DMS 273 treated with DMSO at 0.1 percent for 48 hours (cell line): Measurements from ENCODE around the gene SBF2.

Source experiments
- DNase-seq: peaks from one replicate; lab custom pipeline; 2025; lab: John Stamatoyannopoulos, UW

The SBF2 gene

GRCh38 chr11:9899676-9900075 lies 394.3 kb downstream of the SBF2 start:
- DNase-seq, result no peak

- DNase-seq, result no peak
These were observed 397.1 kb downstream of the SBF2 start for GRCh38 chr11:9896902-9897301.

GRCh38 chr11:9895006-9895405 lies 399.0 kb downstream of the SBF2 start:
- no peak for DNase-seq

- DNase-seq, result no peak
These were observed 400.5 kb downstream of the SBF2 start for GRCh38 chr11:9893474-9893873.

DNA sequence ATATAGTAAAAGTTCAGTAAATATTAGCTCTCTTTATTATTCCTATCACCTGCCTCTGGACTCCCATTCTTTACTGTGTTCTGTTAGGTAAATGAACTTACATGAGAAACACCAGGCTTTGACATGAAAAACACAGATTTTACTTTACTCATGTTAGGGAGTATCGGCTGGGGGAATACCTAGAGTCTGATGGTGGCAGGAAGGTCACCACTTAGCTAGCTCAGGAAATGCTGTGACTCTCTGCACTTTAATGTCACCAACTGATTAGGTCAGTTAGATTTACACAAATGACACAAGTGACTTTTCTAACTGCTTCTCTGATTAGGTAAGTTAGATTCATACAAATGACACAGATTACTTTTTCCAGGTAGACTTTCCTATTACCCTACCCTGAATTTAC lies 405.1 kb downstream of the SBF2 start:
- no peak for DNase-seq

- no peak for DNase-seq
These were observed 406.5 kb downstream of the SBF2 start for GRCh38 chr11:9887472-9887871.

DNA sequence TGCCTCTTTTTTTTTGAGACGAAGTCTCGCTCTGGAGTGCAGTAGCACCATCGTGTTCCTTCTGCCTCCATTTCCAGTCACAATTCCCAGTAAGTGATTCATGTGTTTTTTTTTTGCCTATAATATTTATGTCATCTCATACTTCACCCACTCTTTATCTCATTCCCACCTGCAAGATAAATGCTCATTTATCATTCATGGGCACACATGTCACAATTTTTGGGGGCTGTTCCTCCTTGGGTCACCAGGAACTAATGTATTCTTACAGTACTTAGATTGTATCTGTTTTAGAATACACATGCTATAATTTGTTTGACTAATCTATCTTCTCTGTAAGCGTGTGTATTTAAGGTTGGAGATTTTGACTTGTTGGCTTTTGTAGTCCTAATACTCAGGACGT lies 407.4 kb downstream of the SBF2 start:
- DNase-seq, result no peak

DNA sequence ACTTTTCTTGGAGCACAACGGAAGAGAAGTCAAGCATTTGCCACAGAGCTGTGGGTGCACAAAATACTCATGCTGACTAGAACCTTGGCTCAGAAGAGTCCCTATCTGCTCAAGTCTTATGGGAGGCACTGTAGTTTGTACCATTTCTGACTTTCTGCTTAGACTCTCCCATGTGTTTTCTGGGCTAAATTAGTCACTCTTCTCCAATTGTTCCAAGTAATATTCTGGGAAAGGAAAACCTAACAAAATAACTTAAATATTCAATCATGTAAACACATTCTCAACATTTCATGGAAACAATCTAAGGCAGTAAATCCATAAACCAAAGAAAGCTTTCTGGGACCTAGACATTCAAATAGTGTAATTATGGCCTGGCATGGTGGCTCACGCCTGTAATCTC lies 409.4 kb downstream of the SBF2 start:
- no peak for DNase-seq

DNA sequence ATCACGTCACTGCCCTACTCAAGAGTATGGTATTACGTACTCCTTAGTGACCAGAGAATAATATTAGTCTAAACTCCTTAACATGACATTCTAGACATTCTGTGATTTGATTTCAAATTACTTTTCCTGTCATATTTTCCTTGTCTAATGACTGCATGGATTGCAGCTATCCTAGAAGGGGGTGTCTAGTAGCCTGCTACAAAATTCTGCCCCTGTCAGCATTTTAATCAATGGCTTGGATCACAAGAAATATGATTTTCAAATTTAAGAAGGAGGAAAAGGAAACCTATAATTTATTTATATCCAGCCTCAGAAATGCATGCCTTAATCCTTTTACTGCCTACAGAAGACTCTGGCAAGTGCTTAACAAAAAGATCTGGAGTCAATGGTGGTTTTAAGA lies 413.4 kb downstream of the SBF2 start:
- DNase-seq, result no peak

GRCh38 chr11:9878936-9879335 lies 415.1 kb downstream of the SBF2 start:
- no peak for DNase-seq

DNA sequence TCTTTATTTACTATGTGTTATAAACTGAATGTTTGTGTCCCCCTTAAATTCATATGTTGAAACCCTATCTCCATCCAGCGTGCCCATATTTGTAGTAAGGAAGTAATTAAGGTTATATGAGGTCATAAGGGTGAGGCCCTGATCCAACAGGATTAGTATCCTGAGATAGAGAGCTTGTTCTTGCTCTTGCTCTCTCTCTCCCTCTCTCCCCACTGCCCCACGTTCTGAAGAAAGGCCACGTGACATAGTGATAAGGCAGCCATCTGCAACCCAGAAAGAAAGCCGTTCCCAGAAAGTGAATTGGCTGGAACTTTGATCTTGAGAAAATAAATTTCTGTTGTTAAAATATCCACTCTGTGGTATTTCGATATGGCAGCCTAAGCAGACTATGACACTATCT lies 417.7 kb downstream of the SBF2 start:
- DNase-seq, result no peak

GRCh38 chr11:9875862-9876261 lies 418.2 kb downstream of the SBF2 start:
- no peak for DNase-seq

- DNase-seq, result no peak
These were observed 418.6 kb downstream of the SBF2 start for GRCh38 chr11:9875399-9875798.

GRCh38 chr11:9874466-9874865 lies 419.6 kb downstream of the SBF2 start:
- DNase-seq, result no peak

- no peak for DNase-seq
These were observed 425.4 kb downstream of the SBF2 start for GRCh38 chr11:9868641-9869040.

GRCh38 chr11:9862981-9863380 lies 431.0 kb downstream of the SBF2 start:
- no peak for DNase-seq

DNA sequence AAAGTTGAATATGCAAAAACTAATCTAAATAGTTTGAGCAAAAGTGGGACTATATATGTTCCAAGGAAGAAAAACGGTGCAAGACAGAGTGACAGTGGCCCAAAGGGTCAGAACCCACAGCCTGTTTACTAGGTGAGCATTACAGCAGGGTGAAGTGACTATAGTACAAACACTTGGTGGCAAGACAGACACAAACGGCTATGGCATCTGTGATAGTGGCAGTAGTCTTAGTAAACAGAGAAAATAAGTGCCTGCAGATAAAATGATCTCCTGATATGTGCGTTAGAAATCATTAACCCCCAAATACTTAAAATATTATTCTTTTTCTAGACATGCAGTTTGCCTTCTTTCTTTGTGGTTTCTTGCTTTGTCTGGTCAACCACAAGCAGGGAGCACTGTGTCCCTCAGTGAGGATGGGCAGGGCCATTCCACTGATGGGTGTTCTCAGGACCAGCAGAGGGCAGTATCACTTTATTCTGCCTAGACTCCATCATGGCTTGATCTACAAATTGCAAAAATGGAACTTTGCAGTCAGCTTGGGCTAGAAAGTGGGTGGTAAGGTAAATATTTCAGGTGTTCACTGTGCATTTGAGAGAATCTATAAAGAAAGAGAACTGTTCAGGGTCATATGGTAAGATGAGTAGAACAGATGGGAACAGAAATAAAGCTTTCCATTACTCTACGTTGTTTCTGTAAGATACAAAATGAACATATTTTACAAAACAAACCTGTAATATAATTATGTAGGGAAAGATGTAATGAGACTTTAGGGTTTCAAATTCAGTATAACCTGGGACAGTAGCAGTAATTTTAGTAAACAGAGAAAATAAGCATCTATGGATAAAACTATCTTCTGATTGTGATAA lies 431.9 kb downstream of the SBF2 start:
- DNase-seq, result no peak

GRCh38 chr11:9859554-9860305 lies 434.3 kb downstream of the SBF2 start:
- no peak for DNase-seq

DNA sequence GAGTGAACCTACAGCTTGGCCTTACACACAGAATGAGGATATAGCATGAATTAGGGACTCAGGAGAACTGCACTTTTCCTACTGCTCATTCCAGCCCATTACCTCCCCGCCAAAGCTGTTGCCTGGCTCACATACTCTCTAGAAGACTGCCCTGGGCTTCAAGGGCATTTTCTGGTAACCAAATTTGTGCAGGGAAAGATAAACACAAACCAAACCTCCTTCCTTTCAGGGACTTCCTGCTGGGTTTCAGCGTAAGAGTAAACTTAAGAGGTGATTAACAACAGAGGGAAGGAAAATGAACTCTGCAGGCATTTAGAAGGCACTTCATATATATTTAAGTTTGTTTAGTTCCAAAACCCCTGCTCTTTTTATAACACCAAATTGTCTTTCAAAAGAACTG lies 435.2 kb downstream of the SBF2 start:
- DNase-seq, result no peak

DNA sequence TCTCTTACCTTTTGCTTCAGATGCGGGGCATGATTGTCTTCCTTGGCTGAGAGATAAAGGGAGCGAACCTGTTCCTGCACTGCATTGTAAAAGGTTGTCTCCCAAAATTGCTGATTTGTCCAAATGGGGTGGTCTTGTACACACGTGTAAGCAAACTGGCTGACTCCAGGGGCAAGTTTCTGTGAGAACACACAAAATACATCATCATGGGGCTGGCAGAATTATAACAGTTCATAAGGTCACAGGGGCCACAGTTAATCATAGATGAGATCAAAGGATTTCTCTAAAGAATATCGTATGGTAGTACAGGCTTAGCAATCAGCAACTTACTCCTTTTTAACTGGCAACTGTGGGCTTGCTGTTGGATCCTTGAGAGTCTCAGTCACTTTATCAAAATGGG lies 435.8 kb downstream of the SBF2 start:
- DNase-seq, result no peak

DNA sequence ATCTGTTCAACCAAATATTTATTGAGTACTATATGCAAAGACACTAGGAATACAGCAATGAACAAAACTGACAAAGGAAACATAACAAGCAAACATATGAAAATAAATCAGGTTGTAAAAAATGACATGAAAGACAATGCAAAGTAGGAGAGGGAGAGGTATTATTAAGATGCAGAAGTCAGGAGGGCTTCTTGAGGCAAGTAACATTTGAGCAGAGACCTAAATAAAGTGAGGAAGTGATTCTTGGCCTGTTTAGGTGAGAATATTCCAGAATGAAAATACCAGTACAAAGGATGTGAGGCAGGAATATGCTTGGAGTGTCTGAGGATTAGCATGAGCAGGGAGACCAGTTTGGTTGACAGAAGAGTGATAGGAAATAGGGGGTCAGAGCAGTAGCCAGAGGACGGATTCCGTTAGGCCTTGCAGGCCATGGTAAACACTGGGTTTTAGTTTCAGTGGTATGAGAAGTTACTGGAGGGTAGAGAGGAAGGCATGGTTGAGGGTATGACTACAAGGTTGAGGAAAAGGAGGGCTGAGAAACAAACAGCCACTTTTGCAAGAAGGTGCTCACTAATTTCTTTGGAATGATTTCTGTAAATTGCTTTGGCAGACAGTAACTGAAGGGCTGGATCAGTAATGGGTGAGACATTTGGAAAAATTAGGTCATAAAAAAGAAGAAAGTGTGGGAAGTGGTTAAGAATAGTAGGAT lies 438.3 kb downstream of the SBF2 start:
- DNase-seq, result no peak

DNA sequence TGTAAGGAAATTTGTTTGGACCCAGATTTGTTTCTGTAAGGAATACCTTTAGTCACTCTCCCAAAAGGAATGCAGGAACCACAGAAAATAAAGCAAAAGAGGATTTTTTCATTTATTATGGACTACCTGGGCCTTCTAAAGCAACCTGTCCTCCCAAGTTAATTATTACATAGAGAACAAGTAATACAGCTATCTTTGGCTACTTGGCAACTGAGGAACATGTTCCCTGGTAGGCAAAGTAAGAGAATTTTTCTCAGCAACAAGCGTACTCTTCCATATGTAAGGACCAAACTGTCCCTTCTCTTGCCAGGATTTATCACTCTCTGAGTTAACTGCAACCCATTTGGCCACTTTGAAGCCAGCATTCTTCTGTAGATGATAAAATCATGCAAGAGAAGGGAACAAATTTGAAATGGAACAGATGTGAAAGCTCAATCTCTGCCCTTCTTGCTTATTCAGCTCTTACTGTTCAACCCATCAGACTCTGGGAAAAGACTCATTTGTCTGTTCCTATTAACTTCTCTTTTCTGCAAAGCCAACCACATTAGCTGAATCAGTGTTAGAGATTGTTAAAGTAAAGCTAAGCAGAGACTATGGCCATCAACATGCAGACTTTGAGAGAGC lies 440.0 kb downstream of the SBF2 start:
- no peak for DNase-seq
